A549 (cell line): Measurements from ENCODE around the gene ATP10D. TPM values are rescaled to one million over a fixed set of nuclear protein-coding genes. Genes with fewer than 3 reads are reported as not detected.

Experiments
- ATAC-seq, 2 experiments: fragments of 200-7000 bp in 1 of 2; fragments of >200 bp in 1 of 2; cut with Nextera tagmentation in 1 of 2; cut with Tn5 transposase in 1 of 2; 3 replicates each; pipeline versions ENCODE4 v1.8.0 to v1.9.1; 2018 to 2020; ENCODE audit warnings: mild to moderate bottlenecking in 1 of 2, moderate library complexity in 1 of 2
- CTCF ChIA-PET: fragments of 300-600 bp; sonication (Branson Sonifier 250); formaldehyde crosslinking; extraction: SDS; loops from one replicate; lab custom pipeline; 2021; ENCODE audit warnings: antibody characterized with exemption, inconsistent platforms; lab: Yijun Ruan, JAX
- POLR2A ChIA-PET: fragments of 350-600 bp; formaldehyde crosslinking; extraction: SDS; loops from one replicate; lab custom pipeline; 2021; ENCODE audit warnings: antibody characterized with exemption, inconsistent platforms; lab: Yijun Ruan, JAX
- DNase-seq, 2 experiments: peaks; one replicate each; pipeline versions ENCODE4 v3.0.0 to v3.0.0-alpha.2; 2011 to 2016; ENCODE audit warnings: low read depth in 1 of 2, low spot score in 1 of 2
- FAIRE-seq: peaks from 2 replicates; lab custom pipeline; 2011; peaks lifted over from hg19 to GRCh38; lab: Jason Lieb, UNC
- H3K27ac ChIP-seq, 2 experiments: fragments of >200 bp; sonication (Bioruptor Twin); formaldehyde crosslinking; 3 replicates each; pipeline ENCODE4 v1.5.1; 2016 to 2017
- H3K4me1 ChIP-seq: fragments of >200 bp; sonication (Bioruptor Twin); formaldehyde crosslinking; 3 replicates; pipeline ENCODE4 v1.6.1; 2016
- H3K4me2 ChIP-seq: fragments of >200 bp; sonication (Bioruptor Twin); formaldehyde crosslinking; 3 replicates; pipeline ENCODE4 v1.6.1; 2016
- H3K4me3 ChIP-seq: fragments of >200 bp; sonication (Bioruptor Twin); formaldehyde crosslinking; 3 replicates; pipeline ENCODE4 v1.5.1; 2016
- H3K9me3 ChIP-seq: fragments of >200 bp; sonication (Bioruptor Twin); formaldehyde crosslinking; 3 replicates; pipeline ENCODE4 v1.6.1; 2016
- EHF ChIP-seq: fragments of 250-450 bp; sonication (Bioruptor Pico); IDR thresholded peaks from 2 replicates; pipeline ENCODE4 v1.5.0; 2020; ENCODE audit warnings: mild to moderate bottlenecking
- EP300 ChIP-seq, 2 experiments: fragments of >200 bp; sonication (Bioruptor Twin); formaldehyde crosslinking; IDR thresholded peaks; 2 replicates in 1 of 2; 3 replicates in 1 of 2; pipeline ENCODE4 v1.6.1; 2016 to 2017
- ESRRA ChIP-seq: fragments of 150-350 bp; IDR thresholded peaks from 2 replicates; pipeline ENCODE4 v1.6.1; 2014; ENCODE audit warnings: mild to moderate bottlenecking, low read length, borderline replicate concordance
- FOSB ChIP-seq: fragments of 250-450 bp; sonication (Bioruptor Pico); IDR thresholded peaks from 2 replicates; pipeline ENCODE4 v1.5.0; 2020; ENCODE audit warnings: mild to moderate bottlenecking, moderate library complexity
- FOSL2 ChIP-seq, 2 experiments: fragments of 450-650 bp in 1 of 2; fragments of >200 bp in 1 of 2; sonication (Bioruptor Twin) in 1 of 2; formaldehyde crosslinking; IDR thresholded peaks; 2 replicates each; pipeline versions ENCODE4 v1.5.0 to v1.6.1; 2016 to 2020; ENCODE audit warnings: mild to moderate bottlenecking in 1 of 2, moderate library complexity in 1 of 2
- FOXS1 ChIP-seq: fragments of 250-450 bp; sonication (Bioruptor Pico); IDR thresholded peaks from 2 replicates; pipeline ENCODE4 v1.5.0; 2020; ENCODE audit warnings: mild to moderate bottlenecking, moderate library complexity
- HEYL ChIP-seq: fragments of 250-450 bp; sonication (Bioruptor Pico); IDR thresholded peaks from 2 replicates; pipeline ENCODE4 v1.8.0; 2021; ENCODE audit warnings: mild to moderate bottlenecking, moderate library complexity
- HOXB13 ChIP-seq: fragments of 250-450 bp; sonication (Bioruptor Pico); IDR thresholded peaks from 2 replicates; pipeline ENCODE4 v1.5.0; 2020; ENCODE audit warnings: low read depth, mild to moderate bottlenecking, moderate library complexity
- JUN ChIP-seq, 2 experiments: fragments of >200 bp; sonication (Bioruptor Twin); formaldehyde crosslinking; IDR thresholded peaks; 2 replicates in 1 of 2; 3 replicates in 1 of 2; pipeline ENCODE4 v1.6.1; 2016 to 2017
- JUNB ChIP-seq: fragments of >200 bp; sonication (Bioruptor Twin); formaldehyde crosslinking; IDR thresholded peaks from 2 replicates; pipeline ENCODE4 v1.6.1; 2016
- KDM1A ChIP-seq: fragments of 200-600 bp; sonication (generic); IDR thresholded peaks from 2 replicates; pipeline ENCODE4 v1.6.1; 2016; ENCODE audit warnings: low read depth, mild to moderate bottlenecking
- MAFK ChIP-seq: fragments of 450-650 bp; IDR thresholded peaks from 2 replicates; pipeline ENCODE4 v1.6.1; 2014; ENCODE audit not compliant: partially characterized antibody
- PHF8 ChIP-seq: fragments of 200-600 bp; sonication (generic); IDR thresholded peaks from 2 replicates; pipeline ENCODE4 v1.6.1; 2016; ENCODE audit warnings: low read depth, mild to moderate bottlenecking, antibody characterized with exemption, moderate library complexity, borderline replicate concordance
- POLR2A ChIP-seq: IDR thresholded peaks from 2 replicates; pipeline ENCODE4 v1.6.1; 2012; ENCODE audit warnings: mild to moderate bottlenecking, low read length
- RAD21 ChIP-seq, 2 experiments: fragments of >200 bp in 1 of 2; sonication (Bioruptor Twin) in 1 of 2; formaldehyde crosslinking in 1 of 2; IDR thresholded peaks in 1 of 2; conservative IDR thresholded peaks in 1 of 2; 2 replicates in 1 of 2; 3 replicates in 1 of 2; pipeline ENCODE4 v1.6.1; 2012 to 2018; ENCODE audit warnings: inconsistent platforms in 1 of 2
- RCOR1 ChIP-seq: fragments of 150-350 bp; IDR thresholded peaks from 2 replicates; pipeline ENCODE4 v1.6.1; 2014; ENCODE audit warnings: antibody characterized with exemption, low read length, low read depth
- RNF2 ChIP-seq: fragments of 200-600 bp; sonication (generic); IDR thresholded peaks from 2 replicates; pipeline ENCODE4 v1.6.1; 2016; ENCODE audit warnings: low read depth, mild to moderate bottlenecking, antibody characterized with exemption, moderate library complexity, borderline replicate concordance
- SREBF2 ChIP-seq: fragments of 450-650 bp; IDR thresholded peaks from 2 replicates; pipeline ENCODE4 v1.6.1; 2014; ENCODE audit warnings: mild to moderate bottlenecking, moderate library complexity
- TFCP2L1 ChIP-seq: fragments of 250-450 bp; sonication (Bioruptor Pico); IDR thresholded peaks from 2 replicates; pipeline ENCODE4 v1.5.0; 2021; ENCODE audit warnings: mild to moderate bottlenecking
- TP53 ChIP-seq: fragments of 250-450 bp; sonication (Bioruptor Pico); IDR thresholded peaks from 2 replicates; pipeline ENCODE4 v1.5.0; 2021; ENCODE audit warnings: mild to moderate bottlenecking, moderate library complexity
- USF2 ChIP-seq: fragments of 450-650 bp; IDR thresholded peaks from 2 replicates; pipeline ENCODE4 v1.6.1; 2014; ENCODE audit warnings: antibody characterized with exemption
- WGBS: methylation state at CpG from one replicate; pipeline ENCODE4 v1.1.6; 2017; ENCODE audit errors: missing lambda C conversion rate; 5-methylcytosine and 5-hydroxymethylcytosine counted together
- polyA plus RNA-seq, 4 experiments: library from polyadenylated mRNA; depleted of rRNA in 3 of 4; stranded (reverse); fragments of >200 nt; fragmentation: RNase III in 1 of 4; extraction: RNeasy Plus Mini Kit Qiagen cat#74134 plus additional on column Dnase treatment in 1 of 4; gene quantifications; 2 replicates in 3 of 4; 3 replicates in 1 of 4; pipeline ENCODE4 v1.2.3, GENCODE V29; 2011 to 2017
- TF ChIP-seq, protein P1 (sequence below): fragments of >200 bp; sonication (Bioruptor Twin); formaldehyde crosslinking; IDR thresholded peaks from 3 replicates; pipeline ENCODE4 v1.6.1; 2016

ATP10D gene
- polyA plus RNA-seq, 2 of the 4 experiments (the other 2 are of a cell fraction): 2.7 to 6.8 TPM

DNA sequence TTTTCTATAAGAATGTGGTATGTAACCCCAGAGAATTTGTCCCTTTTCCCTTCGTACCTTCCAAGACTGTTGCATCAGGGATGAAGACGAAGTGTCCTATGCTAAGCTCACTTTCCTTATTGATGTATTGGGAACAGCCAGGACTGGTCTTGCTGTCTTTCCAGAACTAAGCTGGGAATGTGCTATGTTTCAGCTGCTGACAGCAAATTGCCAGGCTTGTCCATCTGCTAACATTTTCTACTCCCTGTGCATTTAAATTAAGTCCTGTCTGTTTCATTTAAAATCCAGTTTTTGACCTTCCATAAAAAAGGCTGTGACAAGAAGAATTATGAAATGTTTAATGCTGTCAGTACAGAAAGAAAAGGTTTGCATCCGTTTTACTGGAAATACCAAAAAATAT lies 87.9 kb downstream of the ATP10D start:
- no peak for FAIRE-seq
- no peak overlapping the region for H3K27ac ChIP-seq
- H3K9me3 ChIP-seq: no peaks in the 10 kb centered on the region
- no peak overlapping the region for H3K4me2 ChIP-seq
- DNase-seq: no peak
- no peaks in the 10 kb centered on the region for H3K4me1 ChIP-seq
- WGBS: 87% methylated on average over 3 of the region's 3 CpGs
- CTCF ChIA-PET: interaction anchor here (1.2 to 1.9 kb wide), 2 partner anchors 8 to 9 kb away, joined by 3 to 5 read pairs; no protein-coding TSS in a partner anchor
- POLR2A ChIA-PET: no interaction called here
- H3K4me3 ChIP-seq: no peak overlapping the region
- no peak for TF ChIP-seq KDM1A
- no peak for TF ChIP-seq HOXB13 (CRISPR knock-in tag)
- no peak for TF ChIP-seq JUN (IDR thresholded peaks at IDR 0.05)
- TF ChIP-seq FOXS1: no peak
- TF ChIP-seq JUNB: no peak
- ATAC-seq: no peak

GRCh38 chr4:47577779-47578553 lies 92.9 kb downstream of the ATP10D start:
- no peak overlapping the region for H3K27ac ChIP-seq
- H3K4me2 ChIP-seq: no peak overlapping the region
- DNase-seq (no peak), FAIRE-seq (no peak), ATAC-seq (no peak)
- no peaks in the 10 kb centered on the region for H3K9me3 ChIP-seq
- TF ChIP-seq, protein P1, sequence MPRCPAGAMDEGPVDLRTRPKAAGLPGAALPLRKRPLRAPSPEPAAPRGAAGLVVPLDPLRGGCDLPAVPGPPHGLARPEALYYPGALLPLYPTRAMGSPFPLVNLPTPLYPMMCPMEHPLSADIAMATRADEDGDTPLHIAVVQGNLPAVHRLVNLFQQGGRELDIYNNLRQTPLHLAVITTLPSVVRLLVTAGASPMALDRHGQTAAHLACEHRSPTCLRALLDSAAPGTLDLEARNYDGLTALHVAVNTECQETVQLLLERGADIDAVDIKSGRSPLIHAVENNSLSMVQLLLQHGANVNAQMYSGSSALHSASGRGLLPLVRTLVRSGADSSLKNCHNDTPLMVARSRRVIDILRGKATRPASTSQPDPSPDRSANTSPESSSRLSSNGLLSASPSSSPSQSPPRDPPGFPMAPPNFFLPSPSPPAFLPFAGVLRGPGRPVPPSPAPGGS: no peak
- TF ChIP-seq TFCP2L1 (CRISPR knock-in tag) (no peak), USF2 (no peak), FOXS1 (no peak), RCOR1 (no peak)
- WGBS: 45% methylated on average over 7 of the region's 7 CpGs
- ChIA-PET CTCF (interaction anchor here (0.5 to 0.8 kb wide), 2 partner anchors 14 to 356 kb away, joined by 3 to 4 read pairs; no protein-coding TSS in a partner anchor), POLR2A (no interaction called here)
- no peak overlapping the region for H3K4me3 ChIP-seq
- no peaks in the 10 kb centered on the region for H3K4me1 ChIP-seq

DNA sequence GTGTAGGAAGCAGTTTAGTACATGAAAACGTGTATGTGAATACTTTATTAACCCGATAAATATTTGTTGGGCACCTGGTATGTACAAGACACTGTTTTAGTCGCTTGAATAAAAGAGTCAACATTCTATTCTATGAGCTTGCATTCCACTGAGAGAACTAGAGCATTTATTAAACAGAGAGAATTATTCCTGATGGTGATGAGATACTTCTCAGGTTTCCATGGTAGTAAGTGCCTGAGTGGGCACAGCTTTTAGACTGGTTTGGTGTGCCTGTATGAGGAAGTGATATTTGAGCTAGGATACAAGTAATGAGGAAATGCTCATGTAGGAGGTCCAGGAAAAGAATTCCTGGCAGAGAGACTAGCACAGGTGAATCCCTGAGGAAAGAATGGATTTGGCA lies 94.2 kb downstream of the ATP10D start:
- H3K27ac ChIP-seq: no peak overlapping the region
- FAIRE-seq: no peak
- no peak for DNase-seq
- WGBS: 31% methylated on average over 3 of the region's 3 CpGs
- CTCF ChIA-PET: interaction anchor here (0.6 kb wide), 1 partner anchor 354 kb away, joined by 3 read pairs; no protein-coding TSS in a partner anchor
- no peak overlapping the region for H3K4me2 ChIP-seq
- ATAC-seq: no peak
- H3K4me3 ChIP-seq: no peak overlapping the region
- TF ChIP-seq HEYL (CRISPR knock-in tag) (no peak), POLR2A (no peak), MAFK (no peak), FOSL2 (IDR thresholded peaks at IDR 0.05) (no peak), FOSL2 (CRISPR knock-in tag; IDR thresholded peaks at IDR 0.05) (no peak), TFCP2L1 (CRISPR knock-in tag) (no peak), EP300 (IDR thresholded peaks at IDR 0.05) (no peak), TP53 (CRISPR knock-in tag) (no peak), USF2 (no peak), EHF (CRISPR knock-in tag) (no peak)
- TF ChIP-seq, all 56 proteins: peak for 0
- POLR2A ChIA-PET: no interaction called here
- Histone ChIP-seq H3K9me3 (no peaks in the 10 kb centered on the region), H3K4me1 (no peaks in the 10 kb centered on the region)

DNA sequence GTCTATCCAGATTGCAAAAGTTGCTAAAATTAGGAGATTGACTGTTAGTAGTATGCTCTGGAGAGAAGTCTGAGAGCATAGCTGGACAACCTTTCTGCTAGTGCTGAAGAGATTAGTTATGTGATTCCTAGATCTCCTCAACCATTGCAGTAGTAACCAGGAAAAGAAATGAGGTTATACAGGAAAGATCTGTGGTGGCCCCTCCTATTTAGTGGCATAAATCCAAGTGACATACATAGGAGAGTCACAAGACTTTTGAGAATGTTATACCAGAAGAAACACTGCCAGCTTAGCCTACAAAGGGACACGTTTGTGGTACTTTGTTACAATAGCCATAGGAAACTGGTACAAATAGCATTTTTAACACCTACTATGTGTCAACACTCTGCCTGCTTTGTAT lies 105.2 kb downstream of the ATP10D start:
- Histone ChIP-seq H3K9me3 (no peaks in the 10 kb centered on the region), H3K4me2 (no peak overlapping the region), H3K4me1 (no peaks in the 10 kb centered on the region), H3K4me3 (no peak overlapping the region), H3K27ac (no peak overlapping the region)
- TF ChIP-seq RAD21 (conservative IDR thresholded peaks at IDR 0.05 in 1 of 2, IDR thresholded peaks at IDR 0.05 in 1 of 2) (no peak), SREBF2 (no peak), HOXB13 (CRISPR knock-in tag) (no peak), PHF8 (no peak), KDM1A (no peak), EHF (CRISPR knock-in tag) (no peak), ESRRA (no peak), FOSB (CRISPR knock-in tag) (no peak), JUNB (no peak), RNF2 (no peak)
- WGBS: 48% methylated on average over 1 of the region's 1 CpG
- CTCF ChIA-PET: interaction anchor here (0.6 kb wide), 1 partner anchor 948 kb away, joined by 4 read pairs; no protein-coding TSS in a partner anchor
- POLR2A ChIA-PET: no interaction called here
- no peak for ATAC-seq
- FAIRE-seq: no peak
- DNase-seq: no peak
